ENCODE measurements around the gene LIN54.
A peak's percentile ranks its signal among the peaks of the same experiment; 100 is the strongest.
"Not testable (repeated sequence)": the region's sequence is repeated elsewhere in the genome, so short reads cannot be mapped to it uniquely, and the experiment has no call there.

LIN54 gene

DNA sequence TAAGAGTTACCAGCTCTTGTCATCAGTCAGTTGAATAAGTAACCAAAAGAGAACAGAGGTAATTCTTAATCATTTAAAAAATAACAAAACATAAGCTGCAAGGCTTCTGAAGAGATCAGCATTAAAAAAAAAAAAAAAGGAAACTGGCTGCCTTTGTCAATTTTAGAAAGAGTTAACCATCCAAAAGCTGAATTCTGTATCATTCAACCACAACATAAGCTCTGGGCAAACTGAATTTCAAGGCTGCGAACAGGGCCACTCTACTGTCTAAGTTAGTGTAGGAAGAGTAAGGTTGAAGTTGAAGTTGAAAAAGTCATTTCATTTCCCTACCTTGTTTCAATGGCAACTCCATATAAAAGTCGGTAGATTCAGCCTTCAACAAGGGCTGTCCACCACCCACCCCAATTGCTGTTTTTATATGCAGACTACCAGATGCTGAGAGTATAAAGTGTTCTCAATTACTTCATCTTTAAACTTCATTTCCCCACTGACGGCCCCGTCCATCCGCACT is 1.1 kb upstream of the LIN54 start:
- peak; percentile 15 for DNase-seq

DNA sequence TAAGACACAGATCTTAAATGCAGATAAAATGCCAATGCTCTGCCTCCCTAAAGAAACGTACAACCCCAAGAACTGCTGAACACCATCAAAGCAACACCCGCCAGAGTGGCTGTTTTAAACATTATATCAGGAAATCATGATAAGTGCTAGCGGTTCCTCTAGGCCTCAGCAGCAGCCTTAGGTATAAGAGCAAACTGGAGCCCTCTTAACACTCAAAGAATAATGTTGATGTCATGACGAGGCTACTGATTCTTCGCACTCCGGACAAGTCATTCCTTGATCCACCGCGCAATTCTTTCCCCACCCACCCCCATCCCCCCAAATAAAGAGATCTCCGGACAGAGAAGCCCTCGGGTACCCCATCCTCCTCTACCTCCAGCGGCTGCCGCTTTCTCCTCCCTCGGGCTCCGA is 507 bp downstream of the LIN54 start:
- peak; percentile 15 for DNase-seq

DNA sequence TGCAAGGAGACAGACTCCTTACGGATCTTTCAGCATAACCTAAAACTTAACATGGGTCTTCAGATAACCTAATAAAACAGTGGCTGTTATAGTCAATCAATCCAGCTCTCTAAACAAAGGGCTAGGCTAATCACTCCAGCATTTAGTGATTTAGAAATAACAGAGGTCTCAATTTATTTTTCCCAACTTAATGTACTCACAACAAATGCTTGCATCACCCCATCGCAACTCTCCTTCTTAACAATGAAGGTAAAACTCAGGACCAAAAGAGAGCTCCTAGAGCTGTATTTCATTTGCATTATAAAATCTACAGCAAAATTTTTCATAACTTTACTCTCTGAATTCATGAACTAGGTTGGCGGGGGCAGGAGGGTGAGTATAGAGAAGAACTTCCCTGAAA is 1.1 kb downstream of the LIN54 start:
- DNase-seq = no peak

DNA sequence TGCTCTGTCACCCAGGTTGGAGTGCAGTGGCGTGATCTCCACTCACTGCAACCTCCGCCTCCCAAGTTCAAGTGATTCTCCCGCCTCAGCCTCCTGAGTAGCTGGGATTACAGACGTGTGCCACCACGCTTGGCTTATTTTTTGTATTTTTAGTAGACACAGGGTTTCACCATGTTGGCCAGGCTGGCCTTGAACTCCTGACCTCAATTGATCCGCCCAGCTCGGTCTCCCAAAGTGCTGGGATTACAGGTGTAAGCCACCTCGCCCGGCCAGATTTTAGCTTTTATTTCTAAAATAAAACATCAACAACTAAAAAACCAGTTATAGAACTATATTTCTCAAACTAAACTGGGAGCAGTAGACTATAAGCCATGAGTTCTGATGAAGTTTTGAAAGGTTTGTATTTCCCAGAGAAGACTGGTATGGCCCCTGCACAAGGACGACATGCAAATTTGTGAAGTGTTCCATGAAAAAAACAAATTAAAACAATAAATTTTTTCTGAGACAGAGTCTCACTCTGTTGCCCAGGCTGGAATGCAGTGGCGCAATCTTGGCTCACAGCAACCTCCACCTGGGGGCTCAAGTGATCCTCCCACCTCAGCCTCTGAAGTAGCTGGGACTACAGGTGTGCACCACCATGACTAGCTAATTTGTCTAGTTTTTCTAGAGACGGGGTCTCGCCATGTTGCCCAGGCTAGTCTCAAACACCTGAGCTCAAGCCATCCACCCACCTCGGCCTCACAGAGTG is 7.4 kb downstream of the LIN54 start:
- not testable (repeated sequence) for DNase-seq

DNA sequence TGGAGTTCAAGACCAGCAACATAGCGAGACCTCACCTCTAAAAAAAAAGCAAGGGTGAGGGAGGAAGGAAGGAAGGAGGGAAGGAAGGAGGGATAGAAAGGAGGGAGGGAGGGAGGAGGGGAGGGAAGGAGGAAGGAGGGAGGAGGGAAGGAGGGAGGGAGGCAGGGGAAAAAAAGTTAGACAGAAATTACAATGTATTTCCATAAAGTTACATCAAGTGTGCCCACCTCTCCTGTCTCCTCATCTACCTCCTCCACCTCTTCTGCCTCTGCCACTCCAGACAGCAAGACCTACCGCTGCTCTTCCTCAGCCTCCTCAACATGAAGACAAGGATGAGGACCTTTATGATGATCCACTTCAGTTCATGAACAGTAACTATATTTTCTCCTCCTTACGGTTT is 8.3 kb downstream of the LIN54 start:
- DNase-seq = no peak

DNA sequence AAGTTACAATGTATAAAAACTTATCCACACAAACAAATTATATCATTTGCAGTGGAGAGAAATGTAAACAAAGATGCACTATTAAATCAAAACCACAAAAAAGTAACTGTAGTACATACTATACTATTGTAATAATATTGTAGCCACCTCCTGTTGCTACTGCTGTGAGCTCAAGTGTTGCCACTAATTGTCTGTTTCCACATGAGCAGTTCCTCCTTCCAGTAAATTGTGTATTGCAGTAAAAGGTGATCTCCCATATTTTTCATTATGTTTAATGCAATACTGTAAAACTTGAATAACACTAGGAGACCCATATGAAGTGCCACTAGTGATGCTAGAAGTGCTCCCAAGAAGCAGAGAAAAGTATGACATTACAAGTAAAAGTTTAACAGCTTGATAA is 11.7 kb downstream of the LIN54 start:
- no peak for DNase-seq

DNA sequence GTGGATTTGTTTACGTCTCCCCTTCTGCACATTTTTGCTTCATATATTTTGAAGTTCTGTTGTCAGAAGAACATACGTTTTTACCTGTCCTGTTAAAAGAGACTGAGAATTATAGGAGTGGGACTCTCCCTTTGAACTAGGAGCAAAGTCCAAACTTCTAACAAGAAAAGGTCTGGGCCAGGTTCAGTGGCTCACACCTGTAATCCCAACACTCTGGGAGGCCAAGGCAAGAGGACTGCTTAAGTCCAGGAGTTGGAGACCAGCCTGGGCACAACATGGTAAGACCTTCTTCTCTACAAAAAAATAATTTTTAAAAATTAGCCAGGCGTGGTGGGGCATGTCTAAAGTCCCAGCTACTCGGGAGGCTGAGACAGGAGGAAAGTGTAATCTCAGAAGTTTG is 15.8 kb downstream of the LIN54 start:
- DNase-seq = no peak

DNA sequence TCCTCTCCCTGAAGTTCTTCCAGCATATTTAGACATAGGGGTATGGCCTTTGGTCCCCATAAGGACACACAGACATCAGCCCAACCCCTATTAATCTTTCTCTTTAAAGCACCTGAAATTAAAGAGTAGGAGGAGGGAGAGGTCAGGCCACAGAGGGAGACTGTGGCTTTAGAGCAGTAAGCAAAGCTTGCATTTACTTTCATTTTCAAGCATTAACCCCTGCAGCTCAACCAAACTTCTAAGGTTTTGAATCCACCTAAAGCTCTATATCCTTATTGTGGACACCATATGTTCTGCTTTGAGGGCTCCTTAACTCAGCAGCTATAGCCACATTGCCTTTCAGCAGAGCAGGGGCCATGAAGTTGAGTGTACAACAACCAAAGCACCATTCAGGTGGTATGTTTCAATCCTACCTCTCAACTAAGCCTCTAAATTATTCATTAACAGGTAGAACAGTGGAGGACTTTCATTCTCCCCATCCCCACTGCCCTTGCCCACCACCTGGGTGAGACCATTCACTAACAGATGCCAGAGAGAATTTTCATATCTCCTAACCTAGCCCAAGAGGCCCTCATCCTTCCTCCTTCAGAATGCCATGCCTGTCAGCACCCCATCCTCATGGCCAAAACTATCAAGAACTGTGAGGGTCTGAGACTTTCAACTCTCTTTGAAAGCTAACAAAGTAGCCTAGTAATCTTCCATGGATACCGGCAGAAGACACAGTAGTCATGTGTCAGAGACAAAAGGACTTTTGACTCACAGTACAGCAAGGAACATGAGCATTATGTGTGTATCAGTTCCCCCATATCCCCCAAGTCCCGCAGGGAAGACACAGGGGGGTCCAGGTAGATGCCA is 20.8 kb downstream of the LIN54 start:
- no peak for DNase-seq

DNA sequence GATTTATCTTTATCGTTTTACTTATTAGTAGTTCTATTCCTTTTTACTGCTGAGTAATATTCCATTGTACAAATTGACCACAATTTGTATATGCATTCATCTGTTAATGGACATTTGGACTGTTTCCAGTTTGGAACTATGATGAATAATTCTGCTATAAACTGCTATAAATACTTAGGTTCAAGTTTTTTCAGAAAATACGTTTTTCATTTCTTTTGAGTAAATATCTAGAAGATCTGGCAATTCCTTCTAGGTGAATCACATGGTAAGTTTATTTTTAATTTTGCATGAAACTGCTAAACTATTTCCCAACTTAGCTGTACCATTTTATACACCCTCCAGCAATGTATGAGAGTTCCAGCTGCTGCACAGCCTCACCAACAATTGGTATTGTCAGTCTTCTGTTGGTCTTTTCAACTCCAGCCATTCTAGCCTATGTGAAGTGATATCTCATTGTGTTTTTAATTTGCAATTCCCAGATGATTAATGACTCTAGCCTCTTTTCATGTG is 22.2 kb downstream of the LIN54 start:
- no peak for DNase-seq

DNA sequence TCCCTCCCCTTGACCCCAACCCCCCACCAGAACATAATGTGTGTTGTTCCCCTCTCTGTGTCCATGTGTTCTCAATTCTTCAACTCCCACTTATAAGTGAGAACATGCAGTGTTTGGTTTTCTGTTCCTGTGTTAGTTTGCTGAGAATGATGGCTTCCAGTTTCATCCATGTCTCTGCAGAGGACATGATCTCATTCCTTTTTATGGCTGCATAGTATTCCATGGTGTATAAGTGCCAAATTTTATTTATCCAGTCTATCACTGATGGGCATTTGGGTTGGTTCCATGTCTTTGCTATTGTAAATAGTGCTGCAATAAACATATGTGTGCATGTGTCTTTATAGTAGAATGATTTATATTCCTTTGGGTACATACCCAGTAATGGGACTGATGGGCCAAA is 23.1 kb downstream of the LIN54 start:
- not testable (repeated sequence) for DNase-seq

DNA sequence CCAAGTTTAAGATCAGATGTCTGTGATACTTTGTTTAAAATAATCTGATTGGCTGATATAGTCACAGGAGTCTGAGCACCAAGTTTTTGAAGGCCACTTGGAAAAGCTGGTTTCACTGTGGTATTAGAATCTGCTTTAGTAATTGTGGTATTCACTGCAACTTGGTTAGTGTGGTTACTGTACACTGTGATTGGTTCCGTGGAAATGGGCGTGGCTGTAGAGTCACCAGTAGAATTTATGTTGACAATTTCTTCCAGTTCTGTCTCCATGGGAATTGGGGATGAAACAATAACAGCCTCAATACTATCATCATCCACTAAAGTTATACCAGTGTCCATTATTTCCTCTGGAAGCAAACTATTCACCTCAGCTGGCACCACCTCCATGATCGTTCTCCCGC is 26.2 kb downstream of the LIN54 start:
- DNase-seq = no peak

DNA sequence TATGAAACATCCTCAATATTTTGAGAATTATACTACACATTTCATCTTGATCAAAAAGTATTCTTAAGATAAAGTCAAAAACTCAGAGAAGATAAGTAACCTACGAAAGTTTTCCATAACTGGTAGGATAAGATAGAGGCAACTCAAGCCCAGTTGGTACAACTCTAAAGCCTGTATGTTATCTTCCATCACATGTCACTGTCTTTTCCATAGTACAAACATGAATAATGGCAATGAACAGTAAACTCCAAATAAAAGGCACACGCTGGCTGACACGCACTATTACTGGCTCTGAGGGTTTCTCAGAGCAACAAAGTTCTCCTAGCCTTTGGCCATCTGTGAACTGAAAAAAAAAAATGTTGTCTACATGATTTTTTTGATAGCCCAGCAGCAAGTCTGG is 27.2 kb downstream of the LIN54 start:
- no peak for DNase-seq

DNA sequence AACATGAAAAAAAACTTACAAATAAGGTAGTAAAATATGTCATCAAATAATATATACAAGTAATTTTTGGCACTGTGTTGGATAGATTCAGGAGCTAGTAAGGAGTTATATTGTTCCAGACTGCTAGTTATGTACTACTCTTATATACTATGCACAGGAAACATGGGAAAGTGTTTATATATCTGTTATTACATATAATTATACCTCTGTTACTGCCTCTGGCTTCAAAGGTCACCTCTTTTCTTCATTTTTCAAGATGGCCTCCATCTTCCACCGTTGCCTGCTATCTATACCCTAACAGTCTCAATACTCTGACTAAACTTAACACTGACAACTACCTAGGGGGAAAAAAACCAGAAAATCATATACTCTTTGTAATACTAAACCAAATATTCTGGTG is 29.5 kb downstream of the LIN54 start:
- DNase-seq = no peak

DNA sequence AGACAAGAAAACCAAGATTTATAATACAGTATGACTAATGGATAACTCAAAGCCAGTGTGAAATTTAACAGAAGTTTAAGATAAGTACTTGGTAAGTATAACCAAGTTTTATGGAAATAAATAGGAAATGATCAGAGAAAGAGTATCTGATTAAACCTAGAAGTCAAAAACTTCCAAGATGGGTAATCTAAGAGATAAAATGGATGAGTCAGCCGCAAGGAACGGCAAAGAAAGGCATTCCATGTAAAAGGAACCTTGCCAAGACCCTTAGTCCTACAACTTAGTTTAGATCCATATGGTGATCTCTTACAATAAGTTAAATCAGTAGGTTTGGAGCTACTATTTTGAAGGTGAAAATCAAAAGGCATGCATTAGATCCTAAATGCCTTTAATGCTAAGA is 34.8 kb downstream of the LIN54 start:
- DNase-seq = no peak

DNA sequence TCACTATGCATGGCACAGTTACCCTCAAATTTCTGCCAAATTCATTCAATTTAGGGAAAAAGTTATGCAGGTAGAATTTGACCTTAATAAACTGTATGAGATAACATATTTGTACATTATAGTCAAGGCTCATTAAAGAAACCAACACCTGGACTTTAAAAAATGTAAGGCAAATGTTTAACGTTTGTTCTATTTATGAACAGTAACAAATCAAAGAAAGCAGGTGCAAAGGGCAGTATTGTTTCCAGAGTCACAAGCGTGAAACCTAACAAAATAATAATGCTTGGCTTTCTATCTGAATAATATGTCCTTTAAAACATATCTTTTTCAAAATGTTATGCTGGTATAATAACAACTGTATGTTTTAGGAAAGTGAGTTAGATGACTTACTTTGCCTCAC is 41.2 kb downstream of the LIN54 start:
- DNase-seq = no peak

DNA sequence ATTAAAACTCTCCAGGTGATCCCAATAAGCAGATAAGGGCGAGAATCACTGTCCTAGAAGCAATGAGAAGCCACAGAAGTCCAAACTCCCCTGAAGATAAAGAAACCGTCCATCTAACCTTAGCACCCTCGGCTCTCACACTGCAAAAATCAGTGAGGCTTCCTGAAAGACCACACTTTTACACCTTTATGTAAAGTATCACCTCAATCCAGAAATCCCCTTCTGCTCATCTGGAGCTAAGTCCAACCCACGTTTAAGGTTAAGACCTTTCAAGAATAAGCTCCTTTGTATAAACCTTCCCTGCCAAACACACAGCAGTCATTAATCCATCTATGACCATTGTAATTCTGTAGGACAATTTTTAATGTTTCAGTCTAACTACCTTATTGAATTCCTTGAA is 41.7 kb downstream of the LIN54 start:
- DNase-seq = no peak

DNA sequence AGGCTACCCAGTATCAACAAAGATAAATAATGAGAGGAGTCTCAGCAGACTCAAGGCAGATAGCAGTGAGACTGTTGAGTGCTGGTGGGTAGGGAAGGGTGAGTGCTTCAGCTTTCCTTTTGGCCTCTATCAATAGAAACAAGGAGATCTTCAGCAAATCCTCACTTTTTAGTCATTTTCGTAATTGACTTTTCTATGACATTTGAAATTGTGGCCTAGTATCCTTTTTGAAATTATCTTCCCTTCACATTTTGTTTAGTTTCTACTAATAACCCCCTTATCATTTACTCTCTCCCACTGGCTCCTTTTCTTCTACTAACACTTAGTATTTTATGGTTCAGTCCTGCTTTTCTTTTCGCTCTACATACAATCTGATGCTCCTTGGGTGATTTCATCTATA is 44.9 kb downstream of the LIN54 start:
- no peak for DNase-seq

DNA sequence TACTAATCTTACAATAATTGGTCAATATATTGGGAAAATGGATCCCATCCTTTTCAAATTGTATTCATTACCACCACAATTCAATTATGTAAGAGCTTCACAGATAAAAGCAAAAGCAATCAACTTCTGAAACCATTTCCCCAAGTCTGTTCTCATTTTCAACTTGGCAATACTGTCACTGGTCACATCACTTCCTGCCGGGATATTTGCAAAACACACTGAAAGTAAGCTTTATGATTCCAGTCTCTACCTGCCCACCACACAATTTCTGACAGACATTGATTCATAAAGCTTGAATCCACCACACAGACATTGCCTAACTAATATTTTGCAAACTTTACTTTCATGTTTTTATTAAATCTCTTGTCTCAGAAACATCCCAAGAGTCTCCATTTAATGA is 53.6 kb downstream of the LIN54 start:
- DNase-seq = no peak

DNA sequence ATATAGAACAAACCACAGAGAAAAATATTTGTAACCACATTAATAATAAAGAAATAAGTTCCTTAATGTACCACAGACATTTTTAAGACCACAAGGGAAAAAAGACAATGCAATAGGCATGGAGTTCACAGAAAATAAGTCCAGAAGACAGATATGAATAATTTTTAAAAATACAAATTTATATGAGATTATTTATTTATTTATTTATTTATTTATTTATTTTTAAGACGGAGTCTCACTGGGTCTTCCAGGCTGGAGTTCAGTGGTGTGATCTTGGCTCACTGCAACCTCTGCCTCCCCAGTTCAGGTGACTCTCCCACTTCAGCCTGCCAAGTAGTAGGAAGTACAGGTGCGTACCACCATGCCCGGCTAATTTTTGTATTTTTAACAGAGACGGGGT is 56.4 kb downstream of the LIN54 start:
- no peak for DNase-seq

DNA sequence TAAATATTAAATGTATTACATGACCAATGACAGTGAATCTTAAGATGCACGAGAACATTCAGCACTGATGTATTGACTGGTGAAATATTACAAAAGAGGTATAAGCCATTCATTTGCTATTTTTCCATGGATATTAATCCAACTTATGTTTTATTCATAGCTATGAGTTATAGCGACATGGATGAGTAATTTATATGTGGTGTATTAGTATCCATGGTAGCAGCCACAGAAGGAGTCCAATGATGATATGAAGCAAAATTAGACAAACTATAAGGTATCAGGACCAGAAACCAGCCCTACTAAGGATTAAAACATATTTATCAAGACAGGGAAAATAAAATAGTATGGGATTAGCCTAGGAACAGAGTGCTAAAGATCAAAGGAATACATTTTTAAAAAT is 59.4 kb downstream of the LIN54 start:
- no peak for DNase-seq

DNA sequence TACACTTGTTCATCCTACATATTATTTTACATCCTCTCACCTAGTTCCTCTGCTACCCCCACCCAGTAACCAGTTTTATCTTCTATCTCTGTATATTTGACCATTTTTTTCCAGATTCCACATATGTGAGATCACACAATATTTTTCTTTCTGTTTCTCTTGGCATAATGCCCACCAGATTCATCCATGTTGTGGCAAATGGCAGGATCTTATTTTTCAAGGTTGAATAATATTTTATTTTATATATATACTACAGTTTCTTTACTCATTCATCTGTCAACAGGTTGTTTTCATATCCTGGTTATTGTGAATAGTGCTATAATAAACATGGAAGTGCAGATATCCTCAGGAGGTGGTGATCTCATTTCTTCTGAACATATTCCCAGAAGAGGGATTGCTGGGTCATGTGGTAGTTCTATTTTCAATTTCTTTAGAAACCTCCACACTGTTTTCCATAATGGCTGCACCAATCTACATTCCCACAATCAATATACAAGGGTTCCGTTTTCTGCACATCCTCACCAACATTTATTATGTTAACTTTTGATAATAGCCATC is 61.9 kb downstream of the LIN54 start:
- no peak for DNase-seq

DNA sequence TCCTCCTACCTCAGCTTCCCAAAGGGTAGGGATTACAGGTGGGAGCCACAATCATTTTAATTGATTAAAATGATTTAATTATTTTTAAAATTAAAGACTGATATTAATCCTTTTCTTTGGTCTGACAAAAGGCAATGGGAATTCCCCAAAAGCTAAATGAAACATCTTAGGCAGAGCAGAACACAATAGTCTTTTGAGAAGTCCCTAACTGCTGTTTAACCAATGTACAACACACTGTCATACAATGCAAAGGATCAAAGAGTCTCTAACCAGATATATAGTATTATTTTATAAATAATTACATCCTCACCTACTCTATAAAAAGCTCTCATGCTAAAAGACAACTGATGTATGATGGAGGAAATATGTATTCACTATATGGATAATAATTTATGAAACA is 63.1 kb downstream of the LIN54 start:
- DNase-seq = no peak

DNA sequence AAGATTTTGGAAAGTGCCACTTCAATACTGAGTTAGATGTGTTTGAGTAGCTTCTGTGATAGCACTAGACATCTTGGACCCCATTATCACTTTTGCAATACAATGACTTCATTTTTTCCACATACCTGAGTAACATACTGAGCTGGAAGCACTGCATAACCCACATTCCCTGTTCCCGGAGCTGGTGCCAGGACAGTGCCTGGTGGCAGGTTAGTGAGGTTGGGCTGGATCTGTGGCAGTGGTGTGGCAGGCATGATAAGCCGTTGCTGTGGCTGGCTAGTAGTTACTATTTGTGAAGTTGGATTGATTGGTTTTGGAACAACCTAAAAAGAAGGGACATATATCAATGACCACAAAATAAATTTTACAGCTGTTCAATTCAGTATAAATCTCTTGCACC is 71.2 kb downstream of the LIN54 start:
- DNase-seq = no peak

DNA sequence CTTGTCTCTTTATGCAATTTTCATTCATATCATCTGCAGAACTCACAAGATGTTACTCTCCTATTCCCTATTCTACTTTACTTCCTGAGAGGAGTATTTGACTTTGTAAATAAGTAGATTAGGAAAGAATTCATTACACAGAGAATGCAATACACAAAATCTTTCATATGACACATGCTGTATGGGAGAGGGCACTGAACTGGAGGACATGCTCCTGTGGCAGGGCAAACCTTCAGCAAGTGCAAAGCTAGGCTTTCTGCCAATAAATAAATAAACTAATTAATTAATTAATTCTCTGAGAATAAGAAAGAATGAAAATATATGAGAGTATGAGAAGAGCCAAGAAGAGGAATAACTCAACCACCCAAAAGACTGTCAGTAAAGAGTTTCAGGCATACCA is 76.2 kb downstream of the LIN54 start:
- no peak for DNase-seq

All from NCI-H1694 treated with DMSO at 0.1 percent for 48 hours (cell line).